HCT116 (cell line): ENCODE results near the gene BMX. TPM values are rescaled to one million over a fixed set of nuclear protein-coding genes. Genes with fewer than 3 reads are reported as not detected.

Experiments
- ATAC-seq: fragments of 200-7000 bp; cut with Tn5 transposase; 2 replicates; pipeline ENCODE4 v1.9.1; 2020; ENCODE audit warnings: mild to moderate bottlenecking, moderate library complexity
- BruUV-seq: library from RNA; stranded (reverse); fragments of 400-500 nt; replicated peaks from 2 replicates; lab custom pipeline; 2021; lab: Mats Ljungman, UMichigan
- CTCF ChIA-PET: fragments of 300-600 bp; sonication (Branson Sonifier 250); formaldehyde crosslinking; loops from one replicate; lab custom pipeline; 2021; ENCODE audit warnings: antibody characterized with exemption; lab: Charles Lee
- POLR2A ChIA-PET: fragments of 300-600, 350-600 bp; sonication (Branson Sonifier 250); formaldehyde crosslinking; loops from one replicate; lab custom pipeline; 2021; ENCODE audit warnings: antibody characterized with exemption; lab: Charles Lee
- RAD21 ChIA-PET, 2 experiments: fragments of 300-600 bp; sonication (Branson Sonifier 250); formaldehyde crosslinking; loops; one replicate each; lab custom pipeline; 2023; ENCODE audit warnings: low total read pairs in 2 of 2; ENCODE audit not compliant: uncharacterized antibody in 2 of 2, unreplicated experiment in 2 of 2, low non-redundant PET in 1 of 2; lab: Charles Lee
- DNase-seq: peaks from one replicate; pipeline ENCODE4 v3.0.0-alpha.2; 2010; ENCODE audit warnings: low read depth, low spot score
- H2AFZ ChIP-seq: fragments of 200-600 bp; shearing (Covaris generic), sonication (generic); 2 replicates; pipeline ENCODE4 v1.6.1; 2017; ENCODE audit warnings: low read depth, mixed run types, mixed read lengths, antibody characterized with exemption, low read length; ENCODE audit not compliant: poor library complexity, severe bottlenecking
- H3K27ac ChIP-seq: 2 replicates; pipeline ENCODE4 v1.5.1; 2012; ENCODE audit warnings: low read depth, low read length
- H3K27me3 ChIP-seq: fragments of 200-600 bp; sonication (generic); 2 replicates; pipeline ENCODE4 v1.6.1; 2016; ENCODE audit warnings: mixed run types, low read length, mixed read lengths; ENCODE audit not compliant: insufficient read depth
- H3K36me3 ChIP-seq, 2 experiments: fragments of 200-500 bp in 1 of 2; fragments of 200-600 bp in 1 of 2; sonication (Bioruptor generic) in 1 of 2; sonication (generic) in 1 of 2; 2 replicates each; pipeline versions ENCODE4 v1.5.1 to v1.6.1; 2014 to 2016; ENCODE audit warnings: low read length in 2 of 2, inconsistent platforms in 1 of 2, mixed read lengths in 1 of 2, mixed run types in 1 of 2; ENCODE audit not compliant: insufficient read depth in 2 of 2, control insufficient read depth in 1 of 2
- H3K4me1 ChIP-seq, 2 experiments: fragments of 200-600 bp in 1 of 2; sonication (generic) in 1 of 2; 2 replicates each; pipeline versions ENCODE4 v1.5.1 to v1.6.1; 2012 to 2017; ENCODE audit warnings: low read length in 2 of 2, inconsistent platforms in 1 of 2, mild to moderate bottlenecking in 1 of 2, mixed read lengths in 1 of 2, mixed run types in 1 of 2, moderate library complexity in 1 of 2; ENCODE audit not compliant: insufficient read depth in 2 of 2, control insufficient read depth in 1 of 2
- H3K4me2 ChIP-seq: fragments of 200-600 bp; sonication (generic); 2 replicates; pipeline ENCODE4 v1.6.1; 2017; ENCODE audit warnings: mixed run types, low read length, mixed read lengths
- H3K4me3 ChIP-seq, 2 experiments: fragments of 200-600 bp in 1 of 2; sonication (generic) in 1 of 2; replicated peaks in 1 of 2; 2 replicates each; pipeline ENCODE4 v1.5.1; 2011 to 2016; ENCODE audit warnings: low read length in 2 of 2, control low read depth in 1 of 2, low read depth in 1 of 2, mild to moderate bottlenecking in 1 of 2, mixed read lengths in 1 of 2, mixed run types in 1 of 2
- H3K79me2 ChIP-seq: fragments of 200-600 bp; sonication (generic); 2 replicates; pipeline ENCODE4 v1.6.1; 2017; ENCODE audit warnings: mild to moderate bottlenecking, mixed run types, low read length, moderate library complexity, mixed read lengths; ENCODE audit not compliant: insufficient read depth
- H3K9ac ChIP-seq: fragments of 200-600 bp; sonication (generic); 2 replicates; pipeline ENCODE4 v1.6.1; 2016; ENCODE audit warnings: low read length, mixed read lengths
- H3K9me2 ChIP-seq: fragments of 200-600 bp; sonication (generic), shearing (Covaris generic); 2 replicates; pipeline ENCODE4 v1.6.1; 2017; ENCODE audit warnings: mixed run types, mild to moderate bottlenecking, moderate library complexity; ENCODE audit not compliant: insufficient read depth
- H3K9me3 ChIP-seq, 2 experiments: fragments of 200-500 bp in 1 of 2; fragments of 200-600 bp in 1 of 2; sonication (Bioruptor generic) in 1 of 2; sonication (generic) in 1 of 2; 2 replicates each; pipeline ENCODE4 v1.6.1; 2014 to 2017; ENCODE audit warnings: low read length in 2 of 2, mixed read lengths in 2 of 2, inconsistent platforms in 1 of 2, low read depth in 1 of 2, mild to moderate bottlenecking in 1 of 2, mixed run types in 1 of 2, moderate library complexity in 1 of 2; ENCODE audit not compliant: control insufficient read depth in 1 of 2, insufficient read depth in 1 of 2
- H4K20me1 ChIP-seq: fragments of 200-600 bp; sonication (generic), shearing (Covaris generic); 2 replicates; pipeline ENCODE4 v1.6.1; 2017; ENCODE audit warnings: mixed run types, mild to moderate bottlenecking, moderate library complexity; ENCODE audit not compliant: insufficient read depth
- ATF3 ChIP-seq: IDR thresholded peaks from 2 replicates; pipeline ENCODE4 v1.6.1; 2012
- CBX3 ChIP-seq: IDR thresholded peaks from 2 replicates; pipeline ENCODE4 v1.6.1; 2012; ENCODE audit warnings: low read depth
- CTCF ChIP-seq, 3 experiments: fragments of 200-600 bp in 1 of 3; sonication (generic) in 1 of 3; IDR thresholded peaks in 2 of 3; conservative IDR thresholded peaks in 1 of 3; 2 replicates each; pipeline ENCODE4 v1.5.1; 2012 to 2017; ENCODE audit warnings: low read depth in 2 of 3, low read length in 2 of 3, antibody characterized with exemption in 1 of 3, borderline replicate concordance in 1 of 3, control low read depth in 1 of 3, mild to moderate bottlenecking in 1 of 3, mixed read lengths in 1 of 3, mixed run types in 1 of 3, moderate library complexity in 1 of 3; ENCODE audit not compliant: insufficient read depth in 1 of 3
- EGR1 ChIP-seq: IDR thresholded peaks from 2 replicates; pipeline ENCODE4 v1.6.1; 2012; ENCODE audit warnings: low read depth
- ELF1 ChIP-seq: IDR thresholded peaks from 2 replicates; pipeline ENCODE4 v1.6.1; 2012; ENCODE audit warnings: low read depth, borderline replicate concordance
- EZH2 ChIP-seq: fragments of 200-600 bp; sonication (generic); IDR thresholded peaks from 2 replicates; pipeline ENCODE4 v1.6.1; 2017; ENCODE audit warnings: antibody characterized with exemption, mixed run types
- EZH2phosphoT487 ChIP-seq: fragments of 200-600 bp; IDR thresholded peaks from 2 replicates; pipeline ENCODE4 v1.6.1; 2018; ENCODE audit warnings: antibody characterized with exemption, borderline replicate concordance
- FOSL1 ChIP-seq: IDR thresholded peaks from 2 replicates; pipeline ENCODE4 v1.6.1; 2012; ENCODE audit warnings: low read depth
- JUND ChIP-seq: IDR thresholded peaks from 2 replicates; pipeline ENCODE4 v1.6.1; 2012
- MAX ChIP-seq: IDR thresholded peaks from 2 replicates; pipeline ENCODE4 v1.6.1; 2012
- POLR2AphosphoS5 ChIP-seq: IDR thresholded peaks from 2 replicates; pipeline ENCODE4 v1.6.1; 2011; ENCODE audit warnings: mild to moderate bottlenecking, low read depth, low read length, moderate library complexity
- REST ChIP-seq: IDR thresholded peaks from 2 replicates; pipeline ENCODE4 v1.6.1; 2012; ENCODE audit warnings: low read depth
- SIN3A ChIP-seq: IDR thresholded peaks from 2 replicates; pipeline ENCODE4 v1.6.1; 2012; ENCODE audit warnings: low read depth
- SP1 ChIP-seq: IDR thresholded peaks from 2 replicates; pipeline ENCODE4 v1.6.1; 2012; ENCODE audit warnings: low read depth
- SRF ChIP-seq: IDR thresholded peaks from 2 replicates; pipeline ENCODE4 v1.6.1; 2012; ENCODE audit warnings: low read depth
- YY1 ChIP-seq: IDR thresholded peaks from 2 replicates; pipeline ENCODE4 v1.6.1; 2011; ENCODE audit warnings: low read length, low read depth, moderate library complexity, mild to moderate bottlenecking; ENCODE audit not compliant: insufficient replicate concordance; ENCODE audit errors: extremely low read depth
- ZBTB33 ChIP-seq: IDR thresholded peaks from 2 replicates; pipeline ENCODE4 v1.6.1; 2011; ENCODE audit warnings: mild to moderate bottlenecking, low read length, moderate library complexity; ENCODE audit not compliant: insufficient replicate concordance; ENCODE audit errors: extremely low read depth
- ZFX ChIP-seq: fragments of 450-650 bp; IDR thresholded peaks from 2 replicates; pipeline ENCODE4 v1.6.1; 2017
- ZNF274 ChIP-seq: fragments of 200-500 bp; sonication (Bioruptor generic); IDR thresholded peaks from 2 replicates; pipeline ENCODE4 v1.6.1; 2014; ENCODE audit warnings: mild to moderate bottlenecking, low read depth, low read length, inconsistent platforms
- intact Hi-C: fragments of 100-400 bp; cut with micrococcal nuclease; formaldehyde crosslinking; loops from 2 replicates; pipeline ENCODE4 v1.10.0; 2022
- total RNA-seq: library from RNA; stranded (reverse); gene quantifications from one replicate; pipeline ENCODE4 v1.2.1, GENCODE V29; 2021; ENCODE audit not compliant: unreplicated experiment

BMX gene
- total RNA-seq, 1 experiment from 2014 or later: not detected

GRCh38 chrX:15600049-15600448 lies 99.4 kb downstream of the BMX start:
- intact Hi-C loops: no loop called here
- no TSS peak for BruUV-seq
- H3K9me3 ChIP-seq: no peaks in the 10 kb centered on the region
- ChIA-PET POLR2A (no interaction called here), CTCF (no interaction called here), RAD21 (no interaction called here)
- H3K27ac ChIP-seq: no peak overlapping the region
- no peaks in the 10 kb centered on the region for H3K36me3 ChIP-seq
- DNase-seq (no peak), ATAC-seq (no peak)
- peaks cover 0 to 12% of the 10 kb centered on the region in 2 experiments; a peak in 2 of 4 replicates for H3K4me1 ChIP-seq
- H3K9me2 ChIP-seq: no peaks in the 10 kb centered on the region
- no peak overlapping the region for H3K4me3 ChIP-seq
- no peak overlapping the region for H3K9ac ChIP-seq
- peak overlapping the region; percentile 33 for H3K4me2 ChIP-seq
- H3K79me2 ChIP-seq: no peaks in the 10 kb centered on the region
- H4K20me1 ChIP-seq: no peaks in the 10 kb centered on the region
- no peaks in the 10 kb centered on the region for H3K27me3 ChIP-seq
- H2AFZ ChIP-seq: no peak overlapping the region
- TF ChIP-seq FOSL1: no peak
- TF ChIP-seq MAX: no peak
- no peak for TF ChIP-seq SIN3A
- no peak for TF ChIP-seq ATF3
- no peak for TF ChIP-seq ZBTB33
- TF ChIP-seq CBX3: no peak
- TF ChIP-seq SP1: no peak
- TF ChIP-seq REST: no peak
- TF ChIP-seq JUND: no peak
- no peak for TF ChIP-seq POLR2AphosphoS5
- TF ChIP-seq ZFX: no peak
- TF ChIP-seq CTCF (IDR thresholded peaks at IDR 0.05 in 2 of 3, conservative IDR thresholded peaks at IDR 0.05 in 1 of 3; ENCODE audit: borderline replicate concordance in 1 of 3, insufficient read depth in 1 of 3, low read depth in 2 of 3, low read length in 2 of 3): no peak
- no peak for TF ChIP-seq ZNF274
- no peak for TF ChIP-seq EZH2
- no peak for TF ChIP-seq EGR1
- no peak for TF ChIP-seq SRF
- TF ChIP-seq ELF1: no peak
- TF ChIP-seq EZH2phosphoT487: no peak
- TF ChIP-seq YY1: no peak
